HG02970 (cell line): Measurements from ENCODE around the gene FBP1.

ENCODE experiments used
- ATAC-seq: cut with Tn5 transposase; IDR thresholded peaks from one replicate; pipeline ENCODE4 v1.9.1; 2021; ENCODE audit warnings: mild to moderate bottlenecking, moderate library complexity, moderate number of reproducible peaks; ENCODE audit not compliant: unreplicated experiment, low FRiP score

FBP1 gene

DNA sequence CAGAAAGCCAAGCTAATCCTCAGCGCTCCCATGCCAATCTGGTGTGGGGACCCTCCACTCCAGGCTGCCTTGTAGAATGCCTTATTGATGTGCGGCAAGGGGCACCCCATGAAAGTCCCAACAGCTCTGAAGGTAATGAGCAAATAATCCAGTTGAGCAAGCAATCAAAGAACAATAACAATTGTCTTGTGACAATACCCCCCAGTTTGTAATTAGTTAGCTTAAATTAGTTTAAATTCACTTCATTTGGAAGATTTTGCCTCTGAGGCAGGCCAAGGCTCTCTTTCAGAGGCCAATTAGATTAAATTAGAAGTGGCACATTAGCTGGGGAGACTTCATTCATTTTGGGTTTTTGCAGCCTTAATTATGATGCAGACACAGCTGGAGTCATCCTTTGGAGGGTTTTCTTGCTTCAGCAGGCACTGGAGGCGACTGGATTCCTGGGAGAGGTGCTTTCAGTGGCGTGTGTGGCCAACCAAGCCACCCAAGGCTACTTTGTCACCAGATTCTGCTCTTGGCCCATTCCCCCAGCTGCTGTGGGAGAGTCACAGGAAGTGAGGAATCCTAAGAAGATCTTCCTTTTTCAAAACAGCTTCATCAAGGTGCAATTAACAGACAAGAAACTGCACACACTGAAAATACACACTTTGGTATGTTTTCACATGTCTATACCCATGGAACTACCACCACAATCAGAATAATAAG lies 17.9 kb upstream of the FBP1 start:
- no peak for ATAC-seq

DNA sequence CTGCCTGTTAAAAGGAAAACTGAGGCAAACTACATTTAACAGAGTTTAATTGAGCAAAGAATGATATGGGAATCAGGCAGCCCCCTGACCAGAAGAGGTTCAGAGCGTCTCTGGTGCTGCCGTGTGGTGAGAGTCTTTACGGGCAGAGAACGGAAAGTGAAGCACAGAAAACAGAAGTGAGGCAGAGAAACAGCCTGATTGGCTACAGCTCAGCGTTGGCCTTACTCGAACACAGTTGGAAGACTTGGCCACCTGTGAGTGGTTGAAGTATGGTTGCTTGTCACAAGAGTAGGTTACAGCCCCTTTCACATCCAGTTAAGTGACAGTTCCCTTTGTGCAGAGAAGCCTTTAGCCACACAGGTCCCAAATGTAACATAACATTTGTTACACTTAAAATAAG lies 16.9 kb upstream of the FBP1 start:
- ATAC-seq: peak; percentile 67

DNA sequence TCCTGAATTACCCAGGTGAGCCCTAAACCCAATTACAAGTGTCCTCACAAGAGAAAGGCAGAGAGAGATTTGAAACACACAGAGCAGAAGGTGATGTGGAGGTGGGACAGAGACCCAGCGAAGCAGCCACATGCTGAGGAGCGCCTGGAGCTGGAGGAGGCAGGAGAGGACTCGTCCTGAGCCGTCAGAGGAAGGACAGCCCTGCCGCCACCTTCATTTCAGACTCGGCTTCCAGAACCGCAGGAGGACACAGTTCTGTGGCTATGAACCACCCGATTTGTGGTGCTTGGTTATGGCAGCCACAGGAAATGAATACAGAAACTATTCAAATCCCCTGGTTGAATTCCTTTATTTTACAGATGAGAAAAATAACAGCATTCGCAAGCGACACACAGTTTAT lies 16.4 kb upstream of the FBP1 start:
- ATAC-seq: no peak

- no peak for ATAC-seq
These were observed 15.0 kb upstream of the FBP1 start for GRCh38 chr9:94654165-94654894.

- ATAC-seq: no peak
These were observed 11.6 kb upstream of the FBP1 start for GRCh38 chr9:94650949-94651348.

- no peak for ATAC-seq
These were observed 9.9 kb upstream of the FBP1 start for GRCh38 chr9:94649100-94649819.

- no peak for ATAC-seq
These were observed 8.9 kb upstream of the FBP1 start for GRCh38 chr9:94648185-94648584.

GRCh38 chr9:94645901-94646300 lies 6.6 kb upstream of the FBP1 start:
- ATAC-seq: no peak

- no peak for ATAC-seq
These were observed 5.2 kb upstream of the FBP1 start for GRCh38 chr9:94644543-94644942.

DNA sequence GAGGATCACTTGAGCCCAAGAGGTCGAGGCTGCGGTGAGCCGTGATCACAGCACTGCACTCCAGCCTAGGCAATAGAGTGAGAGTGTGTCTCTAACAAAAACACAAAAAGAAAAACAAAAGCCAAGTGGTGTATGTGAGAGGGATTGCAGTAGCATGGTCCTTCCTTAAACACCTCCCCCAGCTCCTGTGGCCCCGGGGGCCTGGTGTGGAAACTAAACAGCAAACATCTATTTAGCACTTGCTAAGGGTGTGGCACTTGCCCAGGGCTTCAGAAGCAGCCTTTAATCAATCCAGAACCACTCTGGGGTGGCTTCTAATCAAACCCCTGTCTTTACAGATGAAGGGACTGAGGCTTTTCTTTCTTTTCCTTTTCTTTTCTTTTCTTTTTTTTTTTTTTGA lies 4.4 kb upstream of the FBP1 start:
- ATAC-seq: no peak

- ATAC-seq: no peak
These were observed 3.9 kb upstream of the FBP1 start for GRCh38 chr9:94643176-94643575.

- no peak for ATAC-seq
These were observed 3.2 kb upstream of the FBP1 start for GRCh38 chr9:94642501-94642900.

- no peak for ATAC-seq
These were observed 670 bp upstream of the FBP1 start for GRCh38 chr9:94639999-94640376.

GRCh38 chr9:94638335-94639060 lies 820 bp downstream of the FBP1 start:
- no peak for ATAC-seq

DNA sequence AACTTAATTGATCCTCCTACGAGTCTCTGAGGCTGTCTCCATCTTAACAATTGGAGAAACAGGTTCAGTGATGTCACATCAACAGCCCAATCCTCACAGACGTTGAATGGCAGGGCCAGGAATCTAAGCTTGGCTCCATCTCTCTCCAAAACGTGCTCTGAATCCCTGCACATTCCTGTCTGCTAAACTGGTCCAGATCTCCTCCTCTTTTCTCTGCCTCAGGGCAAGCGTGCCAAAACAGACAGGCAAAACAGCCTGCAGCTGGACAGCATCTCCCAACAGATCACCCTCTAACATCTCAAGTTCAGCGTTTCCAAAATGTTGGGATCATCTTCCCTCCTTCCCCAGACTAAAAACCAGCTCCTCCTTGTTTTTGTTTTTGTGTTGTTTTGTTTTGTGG lies 6.6 kb downstream of the FBP1 start:
- no peak for ATAC-seq

GRCh38 chr9:94631599-94631998 lies 7.7 kb downstream of the FBP1 start:
- no peak for ATAC-seq

- ATAC-seq: no peak
These were observed 8.5 kb downstream of the FBP1 start for GRCh38 chr9:94630833-94631232.

DNA sequence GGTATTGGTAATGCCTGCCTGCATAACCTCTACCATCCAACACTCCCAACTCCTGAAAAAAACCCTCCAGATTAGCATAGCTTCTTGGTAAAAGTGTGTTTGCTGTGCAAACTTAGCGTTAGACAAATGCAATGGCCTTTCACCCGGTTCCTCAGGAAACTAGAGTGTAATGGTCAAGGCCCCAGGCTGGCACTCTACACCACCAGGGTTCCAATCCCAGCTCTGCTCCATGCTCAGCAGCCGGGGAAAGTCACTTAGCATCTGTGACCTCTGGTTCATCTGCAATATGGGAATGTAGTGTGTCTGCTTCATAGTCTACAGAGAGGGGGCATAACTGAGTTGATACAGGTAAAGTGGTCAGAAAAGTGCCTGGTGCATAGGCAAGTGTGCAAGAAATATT lies 9.0 kb downstream of the FBP1 start:
- ATAC-seq: no peak

DNA sequence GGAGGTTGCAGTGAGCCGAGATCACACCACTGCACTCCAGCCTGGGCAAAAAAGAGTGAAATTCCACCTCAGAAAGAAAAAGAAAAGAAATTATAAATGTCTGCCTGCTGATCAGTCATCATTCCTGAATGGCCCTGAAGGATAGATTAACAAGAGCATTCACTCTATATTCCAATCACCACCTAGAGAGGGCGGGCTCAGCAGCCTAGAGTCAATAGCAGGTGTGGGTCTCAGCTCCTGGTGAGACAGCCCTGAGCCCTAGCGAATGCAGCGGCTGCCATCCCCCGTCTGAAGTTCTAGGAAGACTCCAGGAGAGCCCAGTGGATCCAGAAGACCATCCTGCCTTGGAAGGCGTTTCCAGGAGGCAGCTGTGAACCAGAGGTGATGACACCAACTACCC lies 12.0 kb downstream of the FBP1 start:
- no peak for ATAC-seq

GRCh38 chr9:94625835-94626234 lies 13.5 kb downstream of the FBP1 start:
- no peak for ATAC-seq

DNA sequence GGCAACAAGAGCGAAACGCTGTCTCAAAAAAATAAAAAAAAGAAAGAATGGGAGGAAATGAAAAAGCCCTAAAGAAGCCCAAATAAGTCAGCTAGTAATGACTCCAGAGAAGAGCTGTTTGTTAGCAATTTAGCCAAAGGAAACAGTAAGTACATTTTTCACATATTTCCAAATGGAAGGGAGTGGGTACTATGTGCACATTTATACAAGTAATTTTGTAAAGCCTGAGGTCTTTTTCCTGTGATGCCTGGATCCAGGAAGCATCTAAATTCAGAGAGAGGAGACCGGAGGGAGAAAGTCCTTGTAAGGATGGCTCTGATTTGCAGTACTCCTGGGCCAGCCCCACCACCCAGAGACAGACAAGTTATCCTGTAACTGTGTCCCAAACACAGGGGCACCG lies 14.7 kb downstream of the FBP1 start:
- no peak for ATAC-seq
